ENCODE measurements around the gene GABPB1.

GABPB1 gene

DNA sequence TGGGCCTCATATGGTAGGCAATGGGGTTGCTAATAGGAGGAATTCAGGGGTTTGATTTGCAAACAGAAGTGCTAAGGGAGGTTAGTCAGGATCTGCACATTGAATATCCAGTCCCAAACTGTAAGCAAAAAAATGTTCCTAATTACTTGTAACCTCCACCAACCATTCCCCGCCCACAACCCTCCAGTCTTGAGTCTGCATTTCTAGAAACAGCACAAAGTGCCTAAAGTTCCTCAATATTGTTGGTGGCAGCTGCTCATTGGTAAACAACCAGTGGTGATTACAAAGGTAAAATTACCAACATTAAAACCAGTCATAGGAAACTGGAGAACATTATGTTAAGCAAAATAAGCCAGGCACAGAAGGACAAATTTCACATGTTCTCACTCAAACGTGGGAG, 108.4 kb downstream of the GABPB1 start:
- H3K27ac ChIP-seq = no peak overlapping the region
- H3K27me3 ChIP-seq (replicated peaks) = peaks cover 5% of the 10 kb centered on the region
- no peaks in the 10 kb centered on the region for H3K36me3 ChIP-seq (replicated peaks)
- no peak for DNase-seq
- in situ Hi-C loops (cut with HindIII; ENCODE audit: low pct_ligation_motif_present, low sequenced_read_pairs) = no loop called here
- TF ChIP-seq, protein P1, sequence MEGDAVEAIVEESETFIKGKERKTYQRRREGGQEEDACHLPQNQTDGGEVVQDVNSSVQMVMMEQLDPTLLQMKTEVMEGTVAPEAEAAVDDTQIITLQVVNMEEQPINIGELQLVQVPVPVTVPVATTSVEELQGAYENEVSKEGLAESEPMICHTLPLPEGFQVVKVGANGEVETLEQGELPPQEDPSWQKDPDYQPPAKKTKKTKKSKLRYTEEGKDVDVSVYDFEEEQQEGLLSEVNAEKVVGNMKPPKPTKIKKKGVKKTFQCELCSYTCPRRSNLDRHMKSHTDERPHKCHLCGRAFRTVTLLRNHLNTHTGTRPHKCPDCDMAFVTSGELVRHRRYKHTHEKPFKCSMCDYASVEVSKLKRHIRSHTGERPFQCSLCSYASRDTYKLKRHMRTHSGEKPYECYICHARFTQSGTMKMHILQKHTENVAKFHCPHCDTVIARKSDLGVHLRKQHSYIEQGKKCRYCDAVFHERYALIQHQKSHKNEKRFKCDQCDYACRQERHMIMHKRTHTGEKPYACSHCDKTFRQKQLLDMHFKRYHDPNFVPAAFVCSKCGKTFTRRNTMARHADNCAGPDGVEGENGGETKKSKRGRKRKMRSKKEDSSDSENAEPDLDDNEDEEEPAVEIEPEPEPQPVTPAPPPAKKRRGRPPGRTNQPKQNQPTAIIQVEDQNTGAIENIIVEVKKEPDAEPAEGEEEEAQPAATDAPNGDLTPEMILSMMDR (IDR thresholded peaks at IDR 0.05; ENCODE audit: low read depth, low read length, missing control alignments) = no peak
- no peak overlapping the region for H3K4me3 ChIP-seq (ENCODE audit: low read depth, low read length)

- Histone ChIP-seq H3K36me3 (replicated peaks) (no peaks in the 10 kb centered on the region), H3K27me3 (replicated peaks) (no peaks in the 10 kb centered on the region), H3K27ac (no peak overlapping the region), H3K4me3 (ENCODE audit: low read depth, low read length) (no peak overlapping the region)
- in situ Hi-C loops (cut with HindIII; ENCODE audit: low pct_ligation_motif_present, low sequenced_read_pairs) = no loop called here
- DNase-seq = no peak
- TF ChIP-seq, protein P1 (IDR thresholded peaks at IDR 0.05; ENCODE audit: low read depth, low read length, missing control alignments) = no peak
Measured at GRCh38 chr15:50244959-50245624, 109.9 kb downstream of the GABPB1 start.

DNA sequence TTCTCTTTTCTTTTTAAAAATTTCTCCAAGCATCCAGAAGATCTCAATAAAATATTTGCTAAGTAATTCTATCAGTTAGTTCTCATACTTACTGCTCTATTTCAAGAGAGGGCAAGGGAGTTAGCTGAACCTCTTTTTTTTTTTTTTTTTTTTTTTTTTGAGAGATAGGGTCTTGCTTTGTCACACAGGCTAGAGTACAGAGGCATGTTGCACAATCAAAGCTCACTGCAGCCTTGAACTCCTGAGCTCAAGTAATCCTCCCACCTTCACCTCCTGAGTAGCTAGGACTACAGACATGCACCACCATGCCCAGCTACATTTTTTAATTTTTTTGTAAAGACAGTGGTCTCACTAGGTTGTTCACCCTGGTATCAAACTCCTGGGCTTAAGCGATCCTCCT, 110.8 kb downstream of the GABPB1 start:
- no peak for DNase-seq
- Histone ChIP-seq H3K36me3 (replicated peaks) (no peaks in the 10 kb centered on the region), H3K27ac (no peak overlapping the region), H3K27me3 (replicated peaks) (no peaks in the 10 kb centered on the region), H3K4me3 (ENCODE audit: low read depth, low read length) (no peak overlapping the region)
- TF ChIP-seq, protein P1 (IDR thresholded peaks at IDR 0.05; ENCODE audit: low read depth, low read length, missing control alignments) = no peak
- in situ Hi-C loops (cut with HindIII; ENCODE audit: low pct_ligation_motif_present, low sequenced_read_pairs) = no loop called here

DNA sequence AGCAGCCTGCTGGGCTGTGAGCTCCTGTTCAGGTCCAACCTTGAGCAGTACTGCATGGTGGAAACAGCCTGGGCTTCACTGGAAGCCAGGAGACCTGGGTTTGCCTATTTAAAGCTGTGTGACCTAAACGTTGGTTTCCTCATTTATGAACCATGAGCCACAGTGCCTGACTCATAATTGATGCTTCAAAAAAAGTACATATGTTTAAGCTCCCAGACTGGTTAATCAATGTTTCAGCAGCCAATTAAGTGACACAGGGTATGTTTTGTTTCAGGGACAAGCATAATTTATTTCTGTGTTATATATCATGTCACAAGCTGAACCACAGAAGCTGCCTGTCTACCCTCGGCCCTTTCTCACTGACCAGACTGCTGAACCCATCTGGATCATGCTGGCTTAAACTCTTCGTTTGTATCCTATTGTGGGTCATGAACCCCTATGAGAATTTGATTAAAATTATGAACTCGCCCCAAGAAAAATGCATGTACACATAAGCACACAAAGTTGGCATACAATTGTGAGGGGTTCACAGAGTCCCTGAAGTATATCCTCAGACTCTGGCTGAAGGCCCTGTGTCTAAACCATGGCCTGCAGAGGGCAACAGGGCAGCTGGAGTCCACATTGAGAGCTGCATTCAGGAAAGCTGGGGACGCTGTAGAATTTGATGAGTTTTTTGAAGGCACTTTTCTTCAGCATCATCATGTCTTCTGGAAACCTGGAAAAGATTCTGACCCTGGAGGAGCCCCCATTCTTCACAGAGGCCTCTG, 113.1 kb downstream of the GABPB1 start:
- no peaks in the 10 kb centered on the region for H3K27me3 ChIP-seq (replicated peaks)
- H3K27ac ChIP-seq = no peak overlapping the region
- TF ChIP-seq, protein P1 (IDR thresholded peaks at IDR 0.05; ENCODE audit: low read depth, low read length, missing control alignments) = peak; percentile 6
- no peak overlapping the region for H3K4me3 ChIP-seq (ENCODE audit: low read depth, low read length)
- in situ Hi-C loops (cut with HindIII; ENCODE audit: low pct_ligation_motif_present, low sequenced_read_pairs) = no loop called here
- no peaks in the 10 kb centered on the region for H3K36me3 ChIP-seq (replicated peaks)
- peak; percentile 26 for DNase-seq

- in situ Hi-C loops (cut with HindIII; ENCODE audit: low pct_ligation_motif_present, low sequenced_read_pairs) = no loop called here
- DNase-seq = no peak
- no peak overlapping the region for H3K4me3 ChIP-seq (ENCODE audit: low read depth, low read length)
- H3K27ac ChIP-seq = no peak overlapping the region
- H3K27me3 ChIP-seq (replicated peaks) = no peaks in the 10 kb centered on the region
- no peaks in the 10 kb centered on the region for H3K36me3 ChIP-seq (replicated peaks)
- TF ChIP-seq, protein P1 (IDR thresholded peaks at IDR 0.05; ENCODE audit: low read depth, low read length, missing control alignments) = no peak
Measured at GRCh38 chr15:50238255-50238654, 116.7 kb downstream of the GABPB1 start.

All from brain microvascular endothelial cell (primary cell).